H7 (cell line): Measurements from ENCODE around the gene RAD51B. TPM values are rescaled to one million over a fixed set of nuclear protein-coding genes. Genes with fewer than 3 reads are reported as not detected.

Source experiments
- DNase-seq: peaks from one replicate; pipeline ENCODE4 v3.0.0; 2012
- H3K27me3 ChIP-seq: 2 replicates; pipeline ENCODE4 v1.6.0; 2011; ENCODE audit warnings: mild to moderate bottlenecking, low read length; ENCODE audit not compliant: control insufficient read depth, insufficient read depth
- H3K36me3 ChIP-seq: replicated peaks from 2 replicates; pipeline ENCODE4 v1.5.1; 2011; ENCODE audit warnings: low read length; ENCODE audit not compliant: control insufficient read depth, insufficient read depth
- H3K4me3 ChIP-seq: 2 replicates; pipeline ENCODE4 v1.5.1; 2011; ENCODE audit warnings: low read depth, mild to moderate bottlenecking, control low read depth, low read length, moderate library complexity; ENCODE audit not compliant: insufficient read depth
- total RNA-seq: library from RNA; depleted of rRNA; stranded (reverse); fragments of >200 nt; shearing (Covaris generic); gene quantifications from 2 replicates; pipeline ENCODE4 v1.2.3, GENCODE V29; 2014

RAD51B gene
- total RNA-seq, 1 experiment from 2014 or later = 9.6 TPM

- Histone ChIP-seq H3K36me3 (no peaks in the 10 kb centered on the region), H3K27me3 (no peaks in the 10 kb centered on the region), H3K4me3 (no peak overlapping the region)
- DNase-seq = no peak
Observed at GRCh38 chr14:68405961-68406360, 586.4 kb downstream of the RAD51B start.

- no peak overlapping the region for H3K4me3 ChIP-seq
- no peaks in the 10 kb centered on the region for H3K27me3 ChIP-seq
- H3K36me3 ChIP-seq = no peaks in the 10 kb centered on the region
- no peak for DNase-seq
Observed at GRCh38 chr14:68407285-68407684, 587.7 kb downstream of the RAD51B start.

- H3K27me3 ChIP-seq = no peaks in the 10 kb centered on the region
- H3K4me3 ChIP-seq = no peak overlapping the region
- no peak for DNase-seq
- no peaks in the 10 kb centered on the region for H3K36me3 ChIP-seq
Observed at GRCh38 chr14:68407825-68408224, 588.2 kb downstream of the RAD51B start.

GRCh38 chr14:68408680-68409079 is 589.1 kb downstream of the RAD51B start:
- no peak for DNase-seq
- Histone ChIP-seq H3K27me3 (no peaks in the 10 kb centered on the region), H3K36me3 (no peaks in the 10 kb centered on the region), H3K4me3 (no peak overlapping the region)

GRCh38 chr14:68409387-68409786 is 589.8 kb downstream of the RAD51B start:
- Histone ChIP-seq H3K27me3 (no peaks in the 10 kb centered on the region), H3K36me3 (no peaks in the 10 kb centered on the region), H3K4me3 (no peak overlapping the region)
- DNase-seq = no peak

- Histone ChIP-seq H3K27me3 (no peaks in the 10 kb centered on the region), H3K36me3 (no peaks in the 10 kb centered on the region), H3K4me3 (no peak overlapping the region)
- no peak for DNase-seq
Observed at GRCh38 chr14:68412505-68413465, 593.2 kb downstream of the RAD51B start.

- H3K4me3 ChIP-seq = no peak overlapping the region
- DNase-seq = no peak
- no peaks in the 10 kb centered on the region for H3K36me3 ChIP-seq
- no peaks in the 10 kb centered on the region for H3K27me3 ChIP-seq
Observed at GRCh38 chr14:68413509-68413908, 593.9 kb downstream of the RAD51B start.

GRCh38 chr14:68414121-68414520 is 594.5 kb downstream of the RAD51B start:
- no peak for DNase-seq
- H3K36me3 ChIP-seq = no peaks in the 10 kb centered on the region
- no peaks in the 10 kb centered on the region for H3K27me3 ChIP-seq
- H3K4me3 ChIP-seq = no peak overlapping the region

GRCh38 chr14:68416171-68416570 is 596.6 kb downstream of the RAD51B start:
- H3K4me3 ChIP-seq = no peak overlapping the region
- DNase-seq = no peak
- H3K36me3 ChIP-seq = no peaks in the 10 kb centered on the region
- no peaks in the 10 kb centered on the region for H3K27me3 ChIP-seq

GRCh38 chr14:68417009-68417650 is 597.6 kb downstream of the RAD51B start:
- H3K36me3 ChIP-seq = no peaks in the 10 kb centered on the region

GRCh38 chr14:68418174-68419118 is 598.9 kb downstream of the RAD51B start:
- no peak overlapping the region for H3K4me3 ChIP-seq
- H3K36me3 ChIP-seq = no peaks in the 10 kb centered on the region
- DNase-seq = no peak
- no peaks in the 10 kb centered on the region for H3K27me3 ChIP-seq

More at GRCh38 chr14:68417009-68417650, 597.6 kb downstream of the RAD51B start:
- no peak overlapping the region for H3K4me3 ChIP-seq
- no peaks in the 10 kb centered on the region for H3K27me3 ChIP-seq
- no peak for DNase-seq

GRCh38 chr14:68420350-68420749 is 600.8 kb downstream of the RAD51B start:
- DNase-seq = no peak
- no peaks in the 10 kb centered on the region for H3K27me3 ChIP-seq
- no peak overlapping the region for H3K4me3 ChIP-seq
- H3K36me3 ChIP-seq = no peaks in the 10 kb centered on the region

GRCh38 chr14:68421116-68421515 is 601.5 kb downstream of the RAD51B start:
- DNase-seq = no peak
- H3K4me3 ChIP-seq = no peak overlapping the region
- no peaks in the 10 kb centered on the region for H3K36me3 ChIP-seq
- no peaks in the 10 kb centered on the region for H3K27me3 ChIP-seq

- no peak for DNase-seq
- Histone ChIP-seq H3K36me3 (no peaks in the 10 kb centered on the region), H3K27me3 (no peaks in the 10 kb centered on the region), H3K4me3 (no peak overlapping the region)
Observed at GRCh38 chr14:68423686-68424085, 604.1 kb downstream of the RAD51B start.
